PC-9 (cell line): ENCODE results near the gene PPM1B. TPM values are rescaled to one million over a fixed set of nuclear protein-coding genes. Genes with fewer than 3 reads are reported as not detected.

Experiments
- BruUV-seq: library from RNA; stranded (reverse); fragments of 400-500 nt; replicated peaks from 2 replicates; lab custom pipeline; 2021; lab: Mats Ljungman, UMichigan
- CTCF ChIA-PET: fragments of 300-600 bp; sonication (Branson Sonifier 250); formaldehyde crosslinking; loops from one replicate; lab custom pipeline; 2022; ENCODE audit warnings: antibody characterized with exemption; lab: Charles Lee
- POLR2A ChIA-PET: fragments of 300-600 bp; sonication (Branson Sonifier 250); formaldehyde crosslinking; loops from one replicate; lab custom pipeline; 2022; ENCODE audit warnings: antibody characterized with exemption; ENCODE audit not compliant: unreplicated experiment; lab: Charles Lee
- DNase-seq, 2 experiments: peaks; one replicate each; pipeline versions ENCODE4 v3.0.0 to v3.0.0-alpha.2; 2015 to 2022; ENCODE audit warnings: mixed read lengths in 1 of 2
- H2AFZ ChIP-seq: fragments of 200-600 bp; sonication (generic); 2 replicates; pipeline ENCODE4 v1.8.1; 2017; ENCODE audit warnings: antibody characterized with exemption
- H3F3A ChIP-seq: fragments of 200-600 bp; sonication (generic); 2 replicates; pipeline ENCODE4 v1.8.1; 2017; ENCODE audit warnings: antibody characterized with exemption, mild to moderate bottlenecking, low read depth; ENCODE audit not compliant: insufficient read depth
- H3K27ac ChIP-seq: fragments of 200-600 bp; sonication (generic); 2 replicates; pipeline ENCODE4 v1.6.1; 2016; ENCODE audit warnings: mixed run types
- H3K27me3 ChIP-seq: fragments of 200-600 bp; sonication (generic); 2 replicates; pipeline ENCODE4 v1.6.1; 2016; ENCODE audit warnings: low read depth, mixed run types; ENCODE audit not compliant: insufficient read depth
- H3K36me3 ChIP-seq: fragments of 200-600 bp; sonication (generic); 2 replicates; pipeline ENCODE4 v1.6.1; 2016; ENCODE audit warnings: low read depth, mixed run types
- H3K4me1 ChIP-seq: fragments of 200-600 bp; sonication (generic); replicated peaks from 2 replicates; pipeline ENCODE4 v1.6.1; 2016; ENCODE audit warnings: mixed run types; ENCODE audit not compliant: insufficient read depth
- H3K4me2 ChIP-seq: fragments of 200-600 bp; sonication (generic); 2 replicates; pipeline ENCODE4 v1.6.1; 2017; ENCODE audit warnings: mixed run types
- H3K4me3 ChIP-seq: fragments of 200-600 bp; sonication (generic); 2 replicates; pipeline ENCODE4 v1.6.1; 2016; ENCODE audit warnings: mixed run types
- H3K79me2 ChIP-seq: fragments of 200-600 bp; sonication (generic); 2 replicates; pipeline ENCODE4 v1.6.1; 2017; ENCODE audit warnings: low read depth, mixed run types
- H3K9me2 ChIP-seq: fragments of 200-600 bp; sonication (generic); 2 replicates; pipeline ENCODE4 v1.8.1; 2017; ENCODE audit warnings: mild to moderate bottlenecking; ENCODE audit not compliant: insufficient read depth
- H3K9me3 ChIP-seq: fragments of 200-600 bp; sonication (generic); 2 replicates; pipeline ENCODE4 v1.8.1; 2016; ENCODE audit warnings: low read depth; ENCODE audit not compliant: insufficient read depth
- H4K20me1 ChIP-seq: fragments of 200-600 bp; sonication (generic); 2 replicates; pipeline ENCODE4 v1.8.1; 2017; ENCODE audit not compliant: insufficient read depth
- CTCF ChIP-seq: fragments of 200-600 bp; sonication (generic); conservative IDR thresholded peaks from 2 replicates; pipeline ENCODE4 v1.6.1; 2017; ENCODE audit warnings: mixed run types, antibody characterized with exemption, mild to moderate bottlenecking, moderate library complexity
- EZH2 ChIP-seq: fragments of 200-600 bp; sonication (generic); IDR thresholded peaks from 2 replicates; pipeline ENCODE4 v1.8.0; 2017; ENCODE audit warnings: antibody characterized with exemption, low read depth
- intact Hi-C: fragments of 100-400 bp; cut with micrococcal nuclease; formaldehyde crosslinking; loops from one replicate; pipeline ENCODE4 v1.10.0; 2022; ENCODE audit not compliant: unreplicated experiment
- total RNA-seq: library from RNA; stranded (reverse); gene quantifications from 2 replicates; pipeline ENCODE4 v1.2.3, GENCODE V29; 2021

The PPM1B gene
- total RNA-seq, 1 experiment from 2014 or later = 45.0 TPM

- no peaks in the 10 kb centered on the region for H3K27me3 ChIP-seq
- H3K4me2 ChIP-seq = peak overlapping the region; percentile 95; the same call in 1 of the 2 replicates
- H3F3A ChIP-seq = peaks cover 10% of the 10 kb centered on the region; the same call in 1 of the 2 replicates
- peaks cover 5% of the 10 kb centered on the region; the same call in 1 of the 2 replicates for H3K36me3 ChIP-seq
- H3K4me1 ChIP-seq = peaks cover 27% of the 10 kb centered on the region
- no peak overlapping the region for H3K27ac ChIP-seq
- TF ChIP-seq EZH2 = no peak
- no peak for TF ChIP-seq CTCF
- H3K9me2 ChIP-seq = no peaks in the 10 kb centered on the region
- intact Hi-C loops = no loop called here
- no peaks in the 10 kb centered on the region for H3K9me3 ChIP-seq
- peaks cover 88% of the 10 kb centered on the region for H3K79me2 ChIP-seq
- peaks cover 40% of the 10 kb centered on the region for H4K20me1 ChIP-seq
- H3K4me3 ChIP-seq = no peak overlapping the region
- no peak for DNase-seq
- ChIA-PET POLR2A (no interaction called here), CTCF (no interaction called here)
- BruUV-seq = no TSS peak
- no peak overlapping the region for H2AFZ ChIP-seq
Measured at GRCh38 chr2:44172576-44172975, 3.9 kb downstream of the PPM1B start.

- TF ChIP-seq CTCF (no peak), EZH2 (no peak)
- POLR2A ChIA-PET = no interaction called here
- intact Hi-C loops = no loop called here
Measured at GRCh38 chr2:44178950-44179349, 10.3 kb downstream of the PPM1B start.

GRCh38 chr2:44181648-44182047, 13.0 kb downstream of the PPM1B start:
- ChIA-PET POLR2A (no interaction called here), CTCF (no interaction called here)
- Histone ChIP-seq H3F3A (no peaks in the 10 kb centered on the region), H3K27me3 (no peaks in the 10 kb centered on the region), H3K4me3 (no peak overlapping the region), H3K79me2 (peaks cover 89% of the 10 kb centered on the region), H2AFZ (no peak overlapping the region), H3K27ac (no peak overlapping the region), H3K9me2 (no peaks in the 10 kb centered on the region), H3K9me3 (no peaks in the 10 kb centered on the region), H4K20me1 (peaks cover 21% of the 10 kb centered on the region; the same call in 1 of the 2 replicates), H3K4me2 (no peak overlapping the region), H3K4me1 (no peaks in the 10 kb centered on the region), H3K36me3 (0 out of 2 replicates have a peak, but pooled peaks cover 3% of the 10 kb centered on the region)
- no peak for DNase-seq
- intact Hi-C loops = no loop called here
- no TSS peak for BruUV-seq
- TF ChIP-seq EZH2 (no peak), CTCF (no peak)

More at GRCh38 chr2:44178950-44179349, 10.3 kb downstream of the PPM1B start:
- Histone ChIP-seq H3K4me2 (no peak overlapping the region), H3K27ac (no peak overlapping the region), H3K4me3 (no peak overlapping the region), H3F3A (0 out of 2 replicates have a peak, but pooled peaks cover 2% of the 10 kb centered on the region), H4K20me1 (peaks cover 29% of the 10 kb centered on the region), H3K9me2 (no peaks in the 10 kb centered on the region), H3K79me2 (peaks cover 89% of the 10 kb centered on the region), H3K4me1 (no peaks in the 10 kb centered on the region), H3K27me3 (no peaks in the 10 kb centered on the region), H3K36me3 (0 out of 2 replicates have a peak, but pooled peaks cover 8% of the 10 kb centered on the region), H3K9me3 (no peaks in the 10 kb centered on the region), H2AFZ (no peak overlapping the region)
- no peak for DNase-seq
- CTCF ChIA-PET = no interaction called here
- no TSS peak for BruUV-seq
